ENCODE data around the gene THADA.
"Not testable (repeated sequence)": the region's sequence is repeated elsewhere in the genome, so short reads cannot be mapped to it uniquely, and the experiment has no call there.

The THADA gene

DNA sequence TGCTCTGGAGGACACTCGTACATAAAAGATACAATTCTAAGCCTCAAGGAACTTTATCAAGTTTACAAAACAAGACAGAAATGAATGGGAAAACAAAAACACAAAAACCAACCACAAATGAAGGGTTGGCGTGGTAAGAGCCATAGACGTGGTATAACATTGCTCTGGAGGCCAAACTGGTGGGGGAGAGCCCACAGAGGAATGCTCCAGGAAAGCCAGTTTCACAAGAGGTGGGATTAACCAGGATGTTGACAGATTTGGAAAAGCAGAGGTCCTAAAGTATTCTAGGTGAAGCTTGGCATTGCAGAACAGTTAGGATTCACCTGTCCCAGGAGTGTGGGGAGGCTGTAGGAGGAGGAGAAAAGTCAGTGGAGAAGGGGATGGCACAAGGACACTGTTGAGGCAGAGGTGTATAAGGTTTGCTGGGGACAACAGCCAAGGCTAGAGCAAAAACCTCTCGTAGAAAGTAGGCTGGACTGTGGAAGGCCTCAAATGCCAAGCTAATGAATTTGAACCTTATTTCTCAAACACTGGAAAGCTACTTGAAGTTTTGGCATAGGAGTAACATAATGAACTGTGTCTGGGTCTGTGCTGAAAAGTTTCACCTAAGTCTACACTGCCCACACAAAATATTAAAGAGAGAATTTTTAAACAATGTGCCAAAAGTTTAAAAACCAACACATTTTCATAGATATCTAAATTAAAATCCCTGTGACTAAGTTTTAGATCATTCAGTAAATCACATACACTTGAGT lies 135.1 kb downstream of the THADA start:
- DNase-seq: no peak

DNA sequence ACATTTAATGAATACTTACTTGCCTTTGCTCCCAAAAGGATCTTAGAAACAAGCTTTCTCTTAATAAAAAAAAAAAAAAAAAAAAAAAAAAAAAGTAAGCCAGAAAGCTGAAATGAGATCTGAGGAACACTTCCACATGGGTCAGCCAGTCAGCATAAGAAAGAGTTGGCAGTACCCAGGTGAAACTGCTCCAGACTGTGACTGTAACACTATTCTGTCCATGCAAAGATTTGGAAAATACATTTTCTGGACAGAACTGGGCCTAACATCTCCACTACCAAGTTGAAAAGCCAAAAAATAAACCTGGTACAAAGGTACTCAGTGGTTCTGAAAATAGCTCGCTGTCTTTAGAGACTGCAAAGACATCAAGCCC lies 135.7 kb downstream of the THADA start:
- DNase-seq: no peak

- DNase-seq: no peak
Measured at GRCh38 chr2:43459446-43460173, 136.2 kb downstream of the THADA start.

- DNase-seq: no peak
Measured at GRCh38 chr2:43458014-43458628, 137.7 kb downstream of the THADA start.

- DNase-seq: no peak
Measured at GRCh38 chr2:43455731-43456642, 139.9 kb downstream of the THADA start.

DNA sequence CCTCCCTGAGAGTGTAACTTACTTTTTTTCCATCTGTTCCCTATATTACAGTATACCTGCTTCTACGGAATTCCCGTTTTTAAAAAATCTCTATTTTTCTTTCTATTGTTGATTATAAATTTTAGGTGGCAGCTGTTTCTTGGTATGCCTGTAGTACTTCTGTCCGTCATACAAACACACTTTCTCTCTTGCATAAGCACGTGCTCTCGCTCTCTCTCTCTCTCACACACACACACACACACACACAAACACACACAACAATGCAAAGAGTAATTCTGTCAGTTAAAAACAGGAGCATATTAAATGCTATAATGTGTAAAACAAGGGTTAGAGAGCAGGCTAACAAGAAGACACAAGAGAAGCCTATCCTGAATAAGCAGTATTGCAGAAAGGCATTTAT lies 140.5 kb downstream of the THADA start:
- DNase-seq: no peak

GRCh38 chr2:43454791-43455190 lies 141.0 kb downstream of the THADA start:
- no peak for DNase-seq

DNA sequence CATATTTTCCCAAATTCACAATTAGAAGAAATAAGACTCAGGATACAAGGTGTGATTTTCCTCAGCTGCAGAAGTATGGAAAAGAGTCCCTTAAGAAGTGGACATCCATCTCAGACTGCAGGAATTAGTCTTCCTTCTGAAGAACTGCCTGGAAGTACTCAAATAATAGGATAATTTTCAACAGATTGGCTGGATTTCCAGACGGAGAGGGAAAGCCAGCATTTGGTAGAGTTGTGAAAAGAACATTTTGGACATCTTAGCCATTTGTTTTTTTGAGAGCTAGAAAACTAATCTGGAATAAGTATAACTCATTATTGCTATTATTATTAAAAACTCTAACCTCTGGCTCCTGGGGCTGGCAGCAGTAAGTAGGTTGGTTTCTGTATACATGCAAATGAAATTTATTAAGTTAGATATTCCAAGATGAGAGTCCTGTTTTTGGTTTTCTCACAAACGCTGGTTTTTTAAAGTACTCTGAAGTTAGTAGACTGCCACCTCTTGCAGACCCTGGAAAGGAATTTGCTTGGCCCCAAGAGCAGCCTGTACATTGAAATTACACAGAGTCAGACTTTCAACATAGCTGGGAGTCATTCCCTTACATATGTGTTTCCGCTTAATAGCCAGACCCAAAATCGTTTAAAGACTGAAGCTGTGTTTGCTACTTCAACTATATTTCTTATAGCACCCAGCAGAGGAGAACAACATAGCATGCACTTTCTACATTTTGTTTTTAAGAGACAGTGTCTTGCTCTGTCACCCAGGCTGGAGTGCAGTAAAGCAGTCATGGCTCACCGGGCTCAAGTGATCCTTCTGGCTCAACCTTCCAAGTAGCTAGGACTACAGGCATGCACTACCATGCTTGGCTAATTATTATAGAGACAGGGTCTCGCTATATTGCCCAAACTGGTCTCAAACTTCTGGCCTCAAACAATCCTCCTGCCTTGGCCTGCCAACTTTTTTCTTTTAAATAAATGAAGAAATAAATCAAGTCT lies 142.4 kb downstream of the THADA start:
- DNase-seq: no peak

DNA sequence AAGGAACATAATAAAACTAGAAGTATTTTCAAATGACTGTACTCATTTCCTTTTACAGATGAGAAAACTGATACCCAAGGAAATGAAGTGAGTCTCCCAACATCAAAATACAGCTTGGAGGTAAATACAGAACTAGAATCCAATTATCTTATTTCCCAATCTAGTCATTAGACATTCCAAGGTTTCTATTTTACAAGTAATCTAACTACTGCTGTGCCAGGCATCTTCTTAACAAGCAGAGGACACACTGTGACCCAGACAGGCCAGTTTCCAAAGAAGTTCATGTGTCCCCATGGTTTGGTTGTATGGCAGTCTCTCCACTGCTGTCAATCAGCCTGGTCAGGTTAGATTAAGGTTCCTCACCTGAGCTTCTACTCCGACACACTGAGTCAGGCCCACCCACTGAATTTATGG lies 143.5 kb downstream of the THADA start:
- DNase-seq: no peak

DNA sequence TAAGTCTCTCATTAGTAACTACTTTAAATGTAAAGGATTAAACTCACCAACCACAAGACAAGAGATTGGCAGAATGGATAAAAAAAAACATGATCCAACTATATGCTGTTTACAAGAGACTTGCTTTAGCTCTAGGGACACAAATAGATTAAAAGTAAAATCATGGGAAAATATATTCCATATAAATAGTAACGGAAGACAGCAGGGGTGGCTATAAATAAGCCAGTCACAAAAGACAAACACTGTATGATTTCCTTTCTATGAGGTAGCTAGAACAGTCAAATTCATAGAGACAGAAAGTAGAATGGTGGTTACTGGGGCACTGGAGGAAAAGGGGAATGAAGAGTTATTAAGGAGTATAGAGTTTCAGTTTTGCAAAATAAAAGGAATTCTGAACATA lies 145.2 kb downstream of the THADA start:
- no peak for DNase-seq

GRCh38 chr2:43448822-43449110 lies 147.1 kb downstream of the THADA start:
- DNase-seq: no peak

- no peak for DNase-seq
Measured at GRCh38 chr2:43448011-43448821, 147.6 kb downstream of the THADA start.

DNA sequence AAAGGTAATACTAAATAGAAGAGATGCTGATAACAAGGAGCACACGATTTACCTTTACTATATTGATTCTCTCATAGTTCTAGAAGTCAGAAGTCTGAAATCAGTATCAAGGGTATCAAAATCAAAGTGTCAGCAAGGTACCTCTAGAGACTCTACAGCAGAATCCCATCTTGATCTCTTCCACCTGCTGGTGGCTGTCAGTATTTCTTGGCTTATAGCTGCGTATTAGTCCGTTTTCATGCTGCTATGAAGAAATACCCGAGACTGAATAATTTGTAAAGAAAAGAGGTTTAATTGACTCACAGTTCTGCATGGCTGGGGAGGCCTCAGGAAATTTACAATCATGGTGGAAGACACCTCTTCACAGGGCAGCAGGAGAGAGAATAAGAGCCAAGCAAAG lies 149.1 kb downstream of the THADA start:
- not testable (repeated sequence) for DNase-seq

GRCh38 chr2:43445781-43446180 lies 150.1 kb downstream of the THADA start:
- no peak for DNase-seq

DNA sequence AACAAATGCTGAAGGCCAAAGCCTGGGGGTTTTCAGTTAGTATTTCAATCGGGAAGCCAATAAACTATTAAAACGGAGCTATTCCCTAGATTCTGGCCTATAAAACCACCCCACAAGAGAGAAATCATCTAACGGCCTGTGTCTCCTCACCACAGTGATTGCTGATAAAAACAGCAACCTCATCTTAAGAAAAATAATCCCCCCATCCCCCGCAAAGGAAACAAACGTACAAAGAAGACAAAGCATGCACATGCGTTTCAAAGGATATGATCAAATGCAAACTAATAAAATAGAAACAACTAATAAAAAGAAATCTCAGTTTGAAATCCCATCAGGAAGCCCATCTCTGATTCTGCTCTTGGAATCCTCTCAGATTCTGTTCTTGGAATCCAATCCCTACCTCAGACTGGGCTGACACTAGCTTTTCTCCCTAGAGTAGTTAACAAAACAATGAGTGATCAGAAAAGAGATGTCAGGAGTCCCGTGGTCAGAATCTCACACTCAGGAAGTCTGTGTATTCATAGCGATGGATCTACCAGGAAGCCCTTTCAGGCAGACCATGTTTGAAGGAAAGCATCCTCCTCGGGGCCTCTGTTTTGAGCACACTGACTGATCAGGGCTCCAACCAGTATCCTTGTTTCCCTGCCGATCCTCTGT lies 150.7 kb downstream of the THADA start:
- no peak for DNase-seq

DNA sequence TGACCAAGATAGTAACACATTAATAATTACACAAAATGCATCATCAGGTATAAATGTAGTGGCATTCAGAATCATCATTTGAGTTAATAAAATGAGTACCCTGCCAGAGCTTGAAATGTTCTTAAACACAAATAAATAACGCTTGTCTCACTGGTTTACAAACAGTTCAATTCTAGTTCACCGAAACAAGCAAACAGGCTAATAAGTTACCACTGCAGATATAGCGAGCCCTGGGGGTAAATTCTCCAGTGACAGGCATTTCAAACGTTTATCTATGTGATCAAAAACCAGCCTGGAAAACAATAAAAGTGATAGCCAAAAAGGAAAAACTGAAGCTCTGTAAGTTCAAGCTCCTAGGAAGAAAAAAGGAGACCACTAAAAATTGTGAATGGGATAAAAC lies 152.6 kb downstream of the THADA start:
- DNase-seq: no peak

GRCh38 chr2:43441195-43441594 lies 154.6 kb downstream of the THADA start:
- no peak for DNase-seq

- no peak for DNase-seq
Measured at GRCh38 chr2:43438858-43439655, 156.8 kb downstream of the THADA start.

GRCh38 chr2:43438342-43438741 lies 157.5 kb downstream of the THADA start:
- no peak for DNase-seq

DNA sequence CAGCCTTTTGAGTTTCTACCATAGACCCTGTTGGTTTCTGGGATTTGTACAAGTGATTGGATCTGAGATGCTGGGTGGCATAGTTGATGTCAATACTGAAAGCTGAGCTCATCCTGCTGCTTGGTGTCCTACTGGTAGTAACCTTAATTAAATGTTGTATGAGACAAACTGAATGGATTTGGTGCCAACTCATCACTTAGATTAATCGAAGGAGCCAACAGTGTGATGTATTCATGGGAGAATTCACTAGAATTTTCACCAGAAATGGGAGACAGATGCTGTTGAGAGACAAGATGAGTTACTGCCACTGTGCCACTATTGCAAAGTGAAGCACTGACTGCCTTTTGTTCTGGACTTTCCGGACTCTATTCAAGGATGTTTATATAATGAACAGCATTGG lies 158.5 kb downstream of the THADA start:
- no peak for DNase-seq

Measured in central memory CD4-positive, alpha-beta T cell (primary cell).